Mesothelial cell of epicardium (in vitro differentiated cells): ENCODE measurements around the gene ICAM3. TPM values are rescaled to one million over a fixed set of nuclear protein-coding genes. Genes with fewer than 3 reads are reported as not detected.
A peak's percentile ranks its signal among the peaks of the same experiment; 100 is the strongest.
"Not testable (repeated sequence)": the region's sequence is repeated elsewhere in the genome, so short reads cannot be mapped to it uniquely, and the experiment has no call there.

Experiments used
- DNase-seq, 2 experiments: peaks; one replicate each; pipeline ENCODE4 v3.0.0; 2021; ENCODE audit warnings: low spot score in 2 of 2; ENCODE audit not compliant: unreplicated experiment in 2 of 2
- H3K27ac Mint-ChIP-seq: 2 replicates; pipeline ENCODE4 v1.8.0; 2021; ENCODE audit warnings: mixed read lengths
- H3K27me3 Mint-ChIP-seq: 2 replicates; pipeline ENCODE4 v1.8.0; 2021; ENCODE audit warnings: low read depth, mixed read lengths
- H3K36me3 Mint-ChIP-seq: 2 replicates; pipeline ENCODE4 v1.8.0; 2021; ENCODE audit warnings: mixed read lengths
- H3K4me1 Mint-ChIP-seq: 2 replicates; pipeline ENCODE4 v1.8.0; 2021; ENCODE audit warnings: mixed read lengths
- H3K4me3 Mint-ChIP-seq: 2 replicates; pipeline ENCODE4 v1.8.0; 2021; ENCODE audit warnings: mild to moderate bottlenecking, moderate library complexity, mixed read lengths
- H3K9me3 Mint-ChIP-seq: 2 replicates; pipeline ENCODE4 v1.8.0; 2021; ENCODE audit warnings: mixed read lengths
- CTCF ChIP-seq: fragments of 200-600 bp; sonication (generic); IDR thresholded peaks from one replicate; pipeline ENCODE4 v1.5.0; 2021; ENCODE audit warnings: antibody characterized with exemption; ENCODE audit not compliant: unreplicated experiment
- total RNA-seq: library from RNA; stranded (reverse); gene quantifications from 3 replicates; pipeline ENCODE4 v1.2.1, GENCODE V29; 2021

ICAM3 gene, protein sequence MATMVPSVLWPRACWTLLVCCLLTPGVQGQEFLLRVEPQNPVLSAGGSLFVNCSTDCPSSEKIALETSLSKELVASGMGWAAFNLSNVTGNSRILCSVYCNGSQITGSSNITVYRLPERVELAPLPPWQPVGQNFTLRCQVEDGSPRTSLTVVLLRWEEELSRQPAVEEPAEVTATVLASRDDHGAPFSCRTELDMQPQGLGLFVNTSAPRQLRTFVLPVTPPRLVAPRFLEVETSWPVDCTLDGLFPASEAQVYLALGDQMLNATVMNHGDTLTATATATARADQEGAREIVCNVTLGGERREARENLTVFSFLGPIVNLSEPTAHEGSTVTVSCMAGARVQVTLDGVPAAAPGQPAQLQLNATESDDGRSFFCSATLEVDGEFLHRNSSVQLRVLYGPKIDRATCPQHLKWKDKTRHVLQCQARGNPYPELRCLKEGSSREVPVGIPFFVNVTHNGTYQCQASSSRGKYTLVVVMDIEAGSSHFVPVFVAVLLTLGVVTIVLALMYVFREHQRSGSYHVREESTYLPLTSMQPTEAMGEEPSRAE
- 2.0 to 2.7 TPM (median 2.3 TPM) in 3 replicates for total RNA-seq

DNA sequence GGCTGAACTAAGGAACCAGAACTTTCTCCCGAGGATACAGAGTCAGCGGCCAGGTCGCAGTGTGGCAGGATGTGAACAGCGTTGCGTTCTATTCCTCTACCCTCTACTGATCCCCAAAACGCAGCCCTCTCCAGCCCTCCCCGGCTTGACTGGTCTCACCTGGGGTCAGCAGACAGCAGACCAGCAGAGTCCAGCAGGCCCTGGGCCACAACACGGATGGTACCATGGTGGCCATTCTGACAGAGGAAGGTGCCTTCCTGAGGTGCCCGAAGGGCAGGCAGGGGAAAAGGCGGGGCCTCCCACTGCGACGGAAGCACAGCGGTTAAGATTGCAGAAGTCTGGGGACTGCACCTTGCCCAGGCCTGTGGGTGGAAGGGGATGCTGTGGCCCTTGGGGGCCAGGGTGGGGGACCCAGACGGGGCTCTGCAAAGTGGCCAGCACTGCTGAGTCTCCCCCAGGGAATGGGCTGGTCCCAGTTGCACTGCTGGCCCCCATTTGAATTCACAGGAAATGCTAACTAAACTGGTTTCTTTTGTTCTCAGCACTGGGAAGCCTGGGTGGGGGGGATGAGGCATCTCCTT is at the start of gene ICAM3:
ICAM3 (minus strand) TSS at position 245 of the 581 bp plus-strand sequence; CDS start at position 235, 10 bp downstream.
- H3K27ac Mint-ChIP-seq, result no peak within 1 kb of the TSS
- no peak for TF ChIP-seq CTCF
- H3K9me3 Mint-ChIP-seq, result no peaks in the 10 kb centered on the region
- no peaks in the 10 kb centered on the region for H3K36me3 Mint-ChIP-seq
- no peaks in the 10 kb centered on the region for H3K27me3 Mint-ChIP-seq
- no peak within 1 kb of the TSS for H3K4me3 Mint-ChIP-seq
- H3K4me1 Mint-ChIP-seq, result peaks cover 5% of the 10 kb centered on the region
- DNase-seq, result no peak

- H3K9me3 Mint-ChIP-seq, result no peaks in the 10 kb centered on the region
- H3K36me3 Mint-ChIP-seq, result peaks cover 11% of the 10 kb centered on the region
- peak; percentile 79 to 94 for DNase-seq
- peaks cover 2% of the 10 kb centered on the region for H3K27me3 Mint-ChIP-seq
- TF ChIP-seq CTCF, result peak; percentile 99
- H3K27ac Mint-ChIP-seq, result no peak overlapping the region
- H3K4me1 Mint-ChIP-seq, result no peaks in the 10 kb centered on the region
- H3K4me3 Mint-ChIP-seq, result no peak overlapping the region
Measured at GRCh38 chr19:10388957-10389356, 49.5 kb upstream of the ICAM3 start.

- Mint-ChIP-seq H3K4me3 (no peak overlapping the region), H3K9me3 (no peaks in the 10 kb centered on the region), H3K36me3 (no peaks in the 10 kb centered on the region), H3K27me3 (peaks cover 2% of the 10 kb centered on the region), H3K4me1 (peaks cover 16% of the 10 kb centered on the region), H3K27ac (no peak overlapping the region)
- TF ChIP-seq CTCF, result no peak
- DNase-seq, result no peak
Measured at GRCh38 chr19:10384580-10384979, 45.2 kb upstream of the ICAM3 start.

- not testable (repeated sequence) for DNase-seq, H3K4me3 Mint-ChIP-seq, H3K9me3 Mint-ChIP-seq, H3K36me3 Mint-ChIP-seq, H3K27me3 Mint-ChIP-seq, H3K27ac Mint-ChIP-seq
- H3K4me1 Mint-ChIP-seq, result peaks cover 18% of the 10 kb centered on the region
Measured at GRCh38 chr19:10383223-10383499, 43.7 kb upstream of the ICAM3 start.

DNA sequence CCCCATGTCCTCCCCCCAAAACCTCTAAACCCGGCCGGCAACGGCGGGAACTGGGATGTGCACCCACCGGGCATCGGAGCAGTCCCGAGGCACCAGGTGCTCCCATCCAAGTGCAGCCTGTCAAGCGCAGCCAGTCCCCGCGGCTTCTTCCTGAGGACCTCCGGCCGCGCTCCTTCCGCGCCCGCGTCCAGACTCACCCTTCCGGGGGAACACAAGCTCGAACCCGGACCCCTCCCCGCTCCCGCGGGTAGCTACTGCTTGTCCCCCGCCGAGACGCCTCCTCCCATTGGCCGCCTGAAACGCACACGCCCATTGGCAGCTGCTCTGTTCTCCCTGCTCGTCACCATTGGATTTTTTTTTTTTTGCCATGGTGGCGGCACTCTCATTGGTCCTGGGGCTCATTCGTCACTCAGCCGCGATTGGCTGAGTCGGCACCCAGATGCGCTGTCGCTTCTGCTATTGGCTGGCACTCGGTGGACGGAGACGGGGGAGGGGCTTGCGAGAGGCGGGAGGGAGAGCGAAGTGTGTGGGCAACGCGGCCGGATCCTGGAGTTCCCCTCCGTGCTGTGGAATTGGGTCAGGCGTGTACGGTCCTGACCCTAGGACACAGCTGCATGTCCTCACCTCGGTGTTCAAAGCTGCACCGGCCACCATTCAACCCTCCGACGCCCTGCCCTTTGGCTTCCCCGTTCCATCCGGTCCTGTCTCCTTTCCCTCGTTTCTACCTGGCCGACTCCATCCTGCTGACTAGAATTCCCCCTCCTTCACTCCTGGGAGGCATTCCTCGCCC is 41.1 kb upstream of the ICAM3 start, which contains the start of gene TYK2:
TYK2 (minus strand) TSS at position 260 of the 790 bp plus-strand sequence. CDS start 2,166 bp downstream, outside the sequence.
- TF ChIP-seq CTCF, result no peak
- H3K36me3 Mint-ChIP-seq, result peaks cover 7% of the 10 kb centered on the region

More for the DNA sequence above, 41.1 kb upstream of the ICAM3 start, which contains the start of gene TYK2:
- Mint-ChIP-seq H3K4me3 (peak within 1 kb of the TSS; percentile 89), H3K4me1 (peaks cover 18% of the 10 kb centered on the region), H3K9me3 (no peaks in the 10 kb centered on the region), H3K27ac (peak within 1 kb of the TSS; percentile 97), H3K27me3 (peaks cover 2% of the 10 kb centered on the region)
- peak; percentile 89 to 99 for DNase-seq
